Breast epithelium (tissue), 4 donors: ENCODE measurements around the gene RUNX3. TPM values are rescaled to one million over a fixed set of nuclear protein-coding genes. Genes with fewer than 3 reads are reported as not detected.

Experiments used
- DNase-seq, 2 donors: peaks; one replicate each; pipeline ENCODE4 v3.0.0-alpha.2; 2019; ENCODE audit warnings: low spot score in 2 of 2
- H3K27ac ChIP-seq, 2 donors: fragments of 200-600 bp; sonication (generic) in 1 of 2; one replicate each; pipeline ENCODE4 v1.5.1; 2016 to 2019; ENCODE audit warnings: mild to moderate bottlenecking in 1 of 2
- H3K27me3 ChIP-seq, 2 donors: fragments of 200-600 bp; sonication (generic) in 1 of 2; one replicate each; pipeline versions ENCODE4 v1.5.1 to v1.6.0; 2017 to 2019; ENCODE audit warnings: control low read depth in 1 of 2, mild to moderate bottlenecking in 1 of 2
- H3K36me3 ChIP-seq: fragments of 200-600 bp; one replicate; pipeline ENCODE4 v1.5.1; 2019
- H3K4me1 ChIP-seq, 2 donors: fragments of 200-600 bp; sonication (generic); one replicate each; pipeline ENCODE4 v1.5.1; 2016 to 2019; ENCODE audit warnings: control low read depth in 1 of 2
- H3K4me3 ChIP-seq, 3 donors: fragments of 200-600 bp; sonication (generic); 1 replicate in 2 of 3; 2 replicates in 1 of 3; pipeline ENCODE4 v1.5.1; 2016 to 2019; ENCODE audit warnings: mild to moderate bottlenecking in 3 of 3, moderate library complexity in 2 of 3
- H3K9me3 ChIP-seq, 2 donors: fragments of 200-600 bp; sonication (generic) in 1 of 2; one replicate each; pipeline ENCODE4 v1.5.1; 2016 to 2019; ENCODE audit warnings: control low read depth in 1 of 2
- POLR2A ChIP-seq: fragments of 450-650 bp; IDR thresholded peaks from one replicate; pipeline ENCODE4 v1.6.1; 2016; ENCODE audit warnings: antibody characterized with exemption, mild to moderate bottlenecking, moderate library complexity
- POLR2AphosphoS5 ChIP-seq, 3 donors: sonication (generic); formaldehyde crosslinking; IDR thresholded peaks; one replicate each; pipeline ENCODE4 v1.6.1; 2017; ENCODE audit warnings: antibody characterized with exemption in 3 of 3
- intact Hi-C: fragments of 100-400 bp; cut with DNase I; formaldehyde crosslinking; loops from one replicate; pipeline ENCODE4 v1.15.1; 2023; ENCODE audit warnings: low total_unique reads
- total RNA-seq, 3 donors: library from RNA; depleted of rRNA; stranded (reverse); fragments of >200 nt; gene quantifications; one replicate each; pipeline ENCODE4 v1.1.0, GENCODE V29; 2016
- TF ChIP-seq, protein P1 (sequence below), 3 donors: fragments of 450-650 bp; IDR thresholded peaks; one replicate each; pipeline ENCODE4 v1.5.1; 2016 to 2017; ENCODE audit warnings: antibody characterized with exemption in 3 of 3, mild to moderate bottlenecking in 3 of 3, moderate library complexity in 3 of 3

RUNX3 gene
- total RNA-seq, 3 donors from 2014 or later, result 1.9 to 9.1 (median 5.6) TPM

DNA sequence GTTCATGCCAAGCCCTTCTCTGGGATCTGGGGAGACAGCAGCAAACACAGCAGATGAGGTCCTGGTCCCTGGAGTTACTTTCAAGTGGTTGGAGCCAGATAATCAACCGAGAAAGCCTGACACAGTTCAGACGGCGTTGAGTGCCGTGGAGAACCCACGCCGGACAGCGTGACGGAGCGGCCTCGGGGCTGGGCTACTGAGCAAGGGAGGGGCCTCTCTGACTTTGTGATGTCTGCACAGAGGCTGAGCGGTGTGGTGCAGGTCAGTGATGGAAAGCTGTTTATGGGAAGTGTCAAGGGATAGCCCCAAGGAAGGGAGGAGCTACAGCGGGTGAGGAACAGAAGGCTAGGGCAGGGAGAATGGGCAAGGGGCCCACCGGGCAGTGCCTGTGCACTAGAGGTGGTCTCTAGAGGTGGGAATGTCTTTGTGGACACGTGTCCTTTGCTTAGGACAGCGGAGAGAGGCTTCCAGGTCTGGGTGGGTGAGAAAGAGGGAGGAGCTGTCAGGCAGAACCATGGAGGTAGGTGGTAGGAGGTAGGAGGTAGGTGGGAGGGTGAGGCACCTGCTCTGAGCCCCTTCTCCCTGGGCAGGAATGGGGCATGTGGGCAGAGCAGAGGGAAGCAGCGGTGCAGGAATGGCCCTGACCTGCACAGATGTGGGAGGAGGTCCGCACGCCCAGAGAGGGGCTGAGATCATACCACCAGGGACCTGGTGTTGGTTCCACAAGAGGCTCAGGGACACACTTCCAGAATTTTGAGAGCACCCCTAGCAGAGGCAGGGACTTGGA is 62.8 kb downstream of the RUNX3 start:
- Histone ChIP-seq H3K4me1 (no peaks in the 10 kb centered on the region), H3K27ac (no peak overlapping the region), H3K36me3 (no peaks in the 10 kb centered on the region), H3K9me3 (no peaks in the 10 kb centered on the region), H3K27me3 (no peaks in the 10 kb centered on the region), H3K4me3 (no peak overlapping the region)
- TF ChIP-seq, protein P1, sequence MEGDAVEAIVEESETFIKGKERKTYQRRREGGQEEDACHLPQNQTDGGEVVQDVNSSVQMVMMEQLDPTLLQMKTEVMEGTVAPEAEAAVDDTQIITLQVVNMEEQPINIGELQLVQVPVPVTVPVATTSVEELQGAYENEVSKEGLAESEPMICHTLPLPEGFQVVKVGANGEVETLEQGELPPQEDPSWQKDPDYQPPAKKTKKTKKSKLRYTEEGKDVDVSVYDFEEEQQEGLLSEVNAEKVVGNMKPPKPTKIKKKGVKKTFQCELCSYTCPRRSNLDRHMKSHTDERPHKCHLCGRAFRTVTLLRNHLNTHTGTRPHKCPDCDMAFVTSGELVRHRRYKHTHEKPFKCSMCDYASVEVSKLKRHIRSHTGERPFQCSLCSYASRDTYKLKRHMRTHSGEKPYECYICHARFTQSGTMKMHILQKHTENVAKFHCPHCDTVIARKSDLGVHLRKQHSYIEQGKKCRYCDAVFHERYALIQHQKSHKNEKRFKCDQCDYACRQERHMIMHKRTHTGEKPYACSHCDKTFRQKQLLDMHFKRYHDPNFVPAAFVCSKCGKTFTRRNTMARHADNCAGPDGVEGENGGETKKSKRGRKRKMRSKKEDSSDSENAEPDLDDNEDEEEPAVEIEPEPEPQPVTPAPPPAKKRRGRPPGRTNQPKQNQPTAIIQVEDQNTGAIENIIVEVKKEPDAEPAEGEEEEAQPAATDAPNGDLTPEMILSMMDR (IDR thresholded peaks at IDR 0.05), result no peak
- TF ChIP-seq POLR2AphosphoS5 (IDR thresholded peaks at IDR 0.05), result no peak
- TF ChIP-seq POLR2A, result no peak
- intact Hi-C loops, result no loop called here
- DNase-seq, result no peak

DNA sequence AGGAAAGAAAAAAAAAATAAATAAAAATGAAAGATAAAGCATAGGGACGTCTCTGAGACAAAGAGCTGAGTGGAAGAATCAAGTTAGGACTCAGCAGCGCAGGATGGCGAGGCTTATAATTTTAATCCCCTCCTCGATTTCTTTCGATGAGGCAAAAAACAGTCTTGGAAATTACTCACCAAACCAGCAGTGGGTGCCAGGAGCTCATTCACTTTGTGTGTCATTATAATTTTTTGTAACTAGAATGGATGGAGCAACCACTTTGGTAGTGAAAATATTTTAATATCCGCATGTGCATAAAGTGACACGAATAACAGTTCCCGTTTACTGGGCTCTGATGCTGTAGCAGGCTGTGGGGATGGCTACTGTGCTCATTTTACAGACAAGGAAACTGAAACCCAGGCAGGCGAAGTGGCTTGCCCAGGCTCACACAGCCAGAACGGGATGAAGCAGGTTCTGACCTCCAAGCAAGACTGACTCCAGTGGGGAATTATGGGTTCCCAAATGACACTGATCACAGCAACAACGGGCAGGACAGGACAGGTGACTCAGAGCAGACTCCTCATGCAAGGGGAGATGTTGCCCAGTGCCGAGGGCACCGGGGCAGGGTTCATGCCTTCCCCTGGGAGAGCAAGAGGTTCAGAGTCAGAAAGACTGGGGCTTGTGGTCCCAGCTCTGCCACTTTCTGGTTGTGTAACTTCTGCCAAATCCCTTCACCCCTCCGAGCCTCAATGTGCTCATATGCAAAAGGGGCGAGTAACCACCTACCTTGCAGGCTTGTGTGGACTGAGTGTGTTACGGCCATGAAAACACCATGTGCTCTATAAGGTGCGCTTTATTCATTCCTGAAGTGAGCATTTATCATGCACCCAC is 63.6 kb downstream of the RUNX3 start:
- Histone ChIP-seq H3K27ac (no peak overlapping the region), H3K4me3 (no peak overlapping the region), H3K9me3 (no peaks in the 10 kb centered on the region), H3K27me3 (no peaks in the 10 kb centered on the region), H3K4me1 (no peaks in the 10 kb centered on the region), H3K36me3 (no peaks in the 10 kb centered on the region)
- TF ChIP-seq POLR2AphosphoS5 (IDR thresholded peaks at IDR 0.05) (no peak), POLR2A (no peak)
- TF ChIP-seq, protein P1 (IDR thresholded peaks at IDR 0.05), result no peak
- no peak for DNase-seq
- intact Hi-C loops, result no loop called here

DNA sequence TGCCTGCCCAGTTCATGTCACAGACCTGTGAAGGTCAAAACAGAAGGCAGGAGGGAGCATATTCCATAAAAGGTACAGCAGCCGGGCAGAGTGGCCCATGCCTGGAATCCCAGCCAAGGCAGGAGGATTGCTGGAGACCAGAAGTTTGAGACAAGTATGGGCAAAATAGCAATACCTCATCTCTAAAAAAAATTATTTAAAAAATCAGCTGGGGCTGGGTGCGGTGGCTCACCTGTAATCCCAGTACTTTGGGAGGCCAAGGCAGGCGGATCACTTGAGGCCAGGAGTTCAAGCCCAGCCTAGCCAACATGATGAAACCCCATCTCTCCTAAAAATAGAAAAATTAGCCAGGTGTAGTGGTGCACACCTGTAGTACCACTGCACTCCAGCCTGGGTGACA is 64.5 kb downstream of the RUNX3 start:
- intact Hi-C loops, result no loop called here
- no peak for DNase-seq
- no peaks in the 10 kb centered on the region for H3K27me3 ChIP-seq

DNA sequence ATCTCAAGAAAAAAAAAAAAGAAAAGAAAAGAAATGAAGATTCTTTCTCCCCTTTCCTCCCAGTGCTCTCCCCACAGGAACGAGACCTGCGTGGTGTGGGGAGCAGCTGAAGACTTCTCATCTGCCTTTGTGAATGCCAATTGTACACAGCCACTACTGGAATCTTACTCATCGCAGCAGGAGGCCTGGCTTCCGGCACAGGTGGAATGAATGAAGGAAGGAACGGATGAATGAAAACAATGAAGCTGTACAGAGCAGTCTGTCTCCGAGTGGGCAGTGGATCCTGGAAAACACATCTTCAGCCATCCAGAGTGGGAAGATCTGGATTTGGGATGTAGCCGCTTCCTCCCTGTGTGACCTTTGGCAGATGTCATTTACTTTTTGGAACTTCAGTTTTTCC is 64.9 kb downstream of the RUNX3 start:
- no peaks in the 10 kb centered on the region for H3K9me3 ChIP-seq
- H3K27me3 ChIP-seq, result no peaks in the 10 kb centered on the region
- TF ChIP-seq, protein P1 (IDR thresholded peaks at IDR 0.05), result no peak
- TF ChIP-seq POLR2AphosphoS5 (IDR thresholded peaks at IDR 0.05) (no peak), POLR2A (no peak)
- H3K4me3 ChIP-seq, result no peak overlapping the region
- no peak overlapping the region for H3K27ac ChIP-seq
- DNase-seq, result no peak
- intact Hi-C loops, result no loop called here
- H3K36me3 ChIP-seq, result no peaks in the 10 kb centered on the region
- no peaks in the 10 kb centered on the region for H3K4me1 ChIP-seq

More for the DNA sequence above, 64.5 kb downstream of the RUNX3 start:
- Histone ChIP-seq H3K9me3 (no peaks in the 10 kb centered on the region), H3K4me3 (no peak overlapping the region), H3K36me3 (no peaks in the 10 kb centered on the region), H3K4me1 (no peaks in the 10 kb centered on the region), H3K27ac (no peak overlapping the region)
- TF ChIP-seq POLR2AphosphoS5 (IDR thresholded peaks at IDR 0.05) (no peak), POLR2A (no peak)
- TF ChIP-seq, protein P1 (IDR thresholded peaks at IDR 0.05), result no peak

DNA sequence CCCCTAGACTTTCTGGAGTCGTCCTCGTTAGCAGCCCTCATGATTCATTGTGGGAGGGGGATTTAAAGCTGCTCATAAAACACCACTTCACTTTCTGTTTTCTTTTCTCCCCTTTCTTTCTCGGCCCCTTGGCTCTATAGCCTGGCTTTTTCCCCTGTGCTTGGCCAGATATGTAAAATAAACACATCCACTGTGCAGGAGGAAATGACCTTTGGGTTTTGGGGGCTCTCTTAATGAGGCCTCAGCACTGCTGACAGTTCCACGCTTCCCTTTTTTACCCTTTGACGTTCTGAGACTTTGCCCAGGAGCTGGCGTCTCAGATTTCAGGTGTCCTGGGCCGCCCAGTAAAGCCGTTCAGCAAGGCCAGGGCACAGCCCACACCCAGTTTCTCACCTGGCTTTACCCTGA is 65.7 kb downstream of the RUNX3 start:
- TF ChIP-seq, protein P1 (IDR thresholded peaks at IDR 0.05), result no peak
- TF ChIP-seq POLR2AphosphoS5 (IDR thresholded peaks at IDR 0.05) (no peak), POLR2A (no peak)
- H3K27ac ChIP-seq, result no peak overlapping the region
- H3K4me1 ChIP-seq, result no peaks in the 10 kb centered on the region
- no peaks in the 10 kb centered on the region for H3K9me3 ChIP-seq
- intact Hi-C loops, result no loop called here
- H3K4me3 ChIP-seq, result no peak overlapping the region
- no peak for DNase-seq
- H3K36me3 ChIP-seq, result no peaks in the 10 kb centered on the region
- H3K27me3 ChIP-seq, result no peaks in the 10 kb centered on the region
